ENCODE measurements around the gene TLE7.

DNA sequence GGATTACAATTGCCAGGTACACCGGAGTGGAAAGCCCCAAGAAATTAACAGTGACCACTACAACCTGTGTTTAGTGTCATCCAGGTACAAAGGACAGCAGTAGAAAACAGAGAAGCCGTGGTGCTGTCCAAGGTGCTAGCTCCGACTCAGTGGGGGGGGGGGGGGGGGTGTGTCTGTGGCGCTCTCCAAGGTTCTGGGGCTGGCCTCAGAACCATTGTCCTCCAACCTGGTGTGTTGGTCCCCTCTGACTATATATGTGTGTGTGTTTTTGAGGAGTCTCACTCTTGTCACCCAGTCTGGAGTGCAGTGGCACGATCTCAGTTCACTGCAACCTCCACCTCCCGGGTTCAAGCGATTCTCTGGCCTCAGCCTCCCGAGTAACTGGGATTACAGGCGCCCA is 26.0 kb upstream of the TLE7 start:
- TF ChIP-seq CTCF (conservative IDR thresholded peaks at IDR 0.05) (no peak), EZH2 (IDR thresholded peaks at IDR 0.05; ENCODE audit: low read depth) (no peak)
